SKM-1 treated with dmso at 0.1 percent for 144 hours (cell line): ENCODE results near the gene SLC25A29.
"Not testable (repeated sequence)": the region's sequence is repeated elsewhere in the genome, so short reads cannot be mapped to it uniquely, and the experiment has no call there.

Experiments used
- DNase-seq: peaks from one replicate; lab custom pipeline; 2025; ENCODE audit not compliant: unreplicated experiment; lab: John Stamatoyannopoulos, UW

SLC25A29 gene

GRCh38 chr14:100306101-100306997 lies at the start of gene SLC25A29:
Gene SLC25A29 (minus strand): TSS chr14:100306444. CDS start chr14:100306232, 212 bp downstream.
- peak; percentile 60 for DNase-seq

GRCh38 chr14:100350986-100351385 lies 44.7 kb upstream of the SLC25A29 start:
- no peak for DNase-seq

GRCh38 chr14:100350276-100350926 lies 44.2 kb upstream of the SLC25A29 start:
- no peak for DNase-seq

GRCh38 chr14:100348784-100349685 lies 42.8 kb upstream of the SLC25A29 start:
- no peak for DNase-seq

GRCh38 chr14:100348253-100348729 lies 42.0 kb upstream of the SLC25A29 start:
- DNase-seq = no peak

GRCh38 chr14:100346306-100347091 lies 40.3 kb upstream of the SLC25A29 start:
- no peak for DNase-seq

GRCh38 chr14:100345711-100346110 lies 39.5 kb upstream of the SLC25A29 start:
- DNase-seq = no peak

GRCh38 chr14:100344657-100345056 lies 38.4 kb upstream of the SLC25A29 start:
- DNase-seq = not testable (repeated sequence)

GRCh38 chr14:100342826-100343225 lies 36.6 kb upstream of the SLC25A29 start:
- not testable (repeated sequence) for DNase-seq

GRCh38 chr14:100342195-100342594 lies 36.0 kb upstream of the SLC25A29 start:
- DNase-seq = no peak

GRCh38 chr14:100341301-100342031 lies 35.2 kb upstream of the SLC25A29 start:
- peak; percentile 85 for DNase-seq

GRCh38 chr14:100340423-100340813 lies 34.2 kb upstream of the SLC25A29 start:
- no peak for DNase-seq

GRCh38 chr14:100339766-100340422 lies 33.6 kb upstream of the SLC25A29 start:
- no peak for DNase-seq

- no peak for DNase-seq
Observed at GRCh38 chr14:100336618-100337530, 30.6 kb upstream of the SLC25A29 start.

GRCh38 chr14:100334904-100335303 lies 28.7 kb upstream of the SLC25A29 start:
- no peak for DNase-seq

- no peak for DNase-seq
Observed at GRCh38 chr14:100333827-100334226, 27.6 kb upstream of the SLC25A29 start.

GRCh38 chr14:100333311-100333710 lies 27.1 kb upstream of the SLC25A29 start:
- DNase-seq = no peak

GRCh38 chr14:100332797-100333196 lies 26.6 kb upstream of the SLC25A29 start:
- no peak for DNase-seq
